ENCODE measurements around the gene CBLN2. TPM values are rescaled to one million over a fixed set of nuclear protein-coding genes. Genes with fewer than 3 reads are reported as not detected.

The CBLN2 gene
- total RNA-seq, result not detected in 2 replicates

GRCh38 chr18:72544092-72544886 lies at the start of gene CBLN2:
TSS of gene CBLN2 (minus strand) at chr18:72544342. CDS start at chr18:72542160, 2,182 bp downstream.

Data from dermis lymphatic vessel endothelial cell (primary cell).